HG02885 (cell line): ENCODE data around the gene CCDC122.

ENCODE experiments used
- ATAC-seq: cut with Tn5 transposase; IDR thresholded peaks from one replicate; pipeline ENCODE4 v1.9.1; 2021; ENCODE audit warnings: mild to moderate bottlenecking; ENCODE audit not compliant: unreplicated experiment, poor library complexity

The CCDC122 gene

GRCh38 chr13:43878892-43879754 is at the start of gene CCDC122:
Gene CCDC122, minus strand, starts transcription at chr13:43879740. Its CDS starts 10,364 bp downstream, at chr13:43869376.
- peak; percentile 77 for ATAC-seq

- peak; percentile 98 for ATAC-seq
Measured at GRCh38 chr13:43924549-43925245, 45.2 kb upstream of the CCDC122 start.

GRCh38 chr13:43920965-43921674 is 41.6 kb upstream of the CCDC122 start:
- no peak for ATAC-seq

- no peak for ATAC-seq
Measured at GRCh38 chr13:43918636-43919035, 39.1 kb upstream of the CCDC122 start.

GRCh38 chr13:43916828-43917227 is 37.3 kb upstream of the CCDC122 start:
- no peak for ATAC-seq

GRCh38 chr13:43915451-43915850 is 35.9 kb upstream of the CCDC122 start:
- no peak for ATAC-seq

- no peak for ATAC-seq
Measured at GRCh38 chr13:43911871-43912270, 32.3 kb upstream of the CCDC122 start.

GRCh38 chr13:43911278-43911677 is 31.7 kb upstream of the CCDC122 start:
- ATAC-seq: no peak

GRCh38 chr13:43910856-43911255 is 31.3 kb upstream of the CCDC122 start:
- ATAC-seq: no peak

- no peak for ATAC-seq
Measured at GRCh38 chr13:43908156-43909126, 28.9 kb upstream of the CCDC122 start.

GRCh38 chr13:43905435-43906031 is 26.0 kb upstream of the CCDC122 start:
- peak; percentile 44 for ATAC-seq

GRCh38 chr13:43895940-43896339 is 16.4 kb upstream of the CCDC122 start:
- no peak for ATAC-seq

- no peak for ATAC-seq
Measured at GRCh38 chr13:43894438-43894837, 14.9 kb upstream of the CCDC122 start.

GRCh38 chr13:43884222-43884621 is 4.7 kb upstream of the CCDC122 start:
- ATAC-seq: no peak

- ATAC-seq: no peak
Measured at GRCh38 chr13:43883631-43884030, 4.1 kb upstream of the CCDC122 start.

- ATAC-seq: no peak
Measured at GRCh38 chr13:43881580-43881979, 2.0 kb upstream of the CCDC122 start.

- no peak for ATAC-seq
Measured at GRCh38 chr13:43880926-43881325, 1.4 kb upstream of the CCDC122 start.

GRCh38 chr13:43880214-43880855 is 795 bp upstream of the CCDC122 start:
- ATAC-seq: no peak

- ATAC-seq: peak; percentile 46
Measured at GRCh38 chr13:43879755-43880181, 228 bp upstream of the CCDC122 start, which contains the start of gene LACC1. Gene LACC1, plus strand, starts transcription at chr13:43879904. Its CDS starts 1,082 bp downstream, at chr13:43880986.
